ENCODE results near the gene OR5K4.

The OR5K4 gene

DNA sequence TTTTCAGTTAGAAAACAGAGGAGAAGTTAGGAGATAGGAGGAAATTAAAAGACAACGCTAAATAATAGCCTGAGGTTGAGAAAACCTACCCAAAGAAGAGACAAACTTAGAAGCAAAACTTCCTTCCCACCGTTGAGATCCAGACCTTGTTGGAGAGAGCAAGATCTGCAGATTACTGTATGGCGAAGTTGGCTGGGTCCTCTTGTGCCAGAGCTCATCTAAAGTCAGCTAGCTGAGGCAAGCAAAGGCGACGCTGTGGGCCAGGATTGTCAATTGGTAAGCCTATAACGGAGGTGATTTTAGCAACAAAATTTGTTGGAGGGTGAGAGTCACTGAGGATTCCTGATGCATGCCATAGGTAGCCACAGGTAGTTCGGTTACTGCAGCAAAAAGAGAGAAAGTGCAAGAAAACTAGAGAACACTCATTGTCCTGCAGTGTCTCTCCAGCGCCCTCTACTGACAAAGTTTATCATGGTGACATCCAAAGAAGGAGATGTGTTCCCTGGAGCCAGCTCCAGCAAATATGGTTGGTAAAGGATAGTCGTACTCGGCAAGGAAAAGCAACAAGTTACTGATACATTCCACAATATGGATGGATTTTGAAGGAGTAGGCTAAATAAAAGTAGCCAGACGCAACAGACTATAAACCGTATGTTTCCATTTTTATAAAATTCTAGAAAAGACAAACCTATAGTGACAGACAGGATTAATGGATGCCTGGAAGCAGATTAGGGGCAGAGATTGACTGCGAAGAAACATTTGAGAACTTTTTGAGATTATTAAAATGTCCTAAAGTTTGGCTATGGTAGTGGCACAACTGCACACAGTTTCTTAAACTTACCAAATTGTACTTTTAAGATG, 9.8 kb upstream of the OR5K4 start:
- no peak overlapping the region for H3K4me3 ChIP-seq (ENCODE audit: low read depth, low read length)

DNA sequence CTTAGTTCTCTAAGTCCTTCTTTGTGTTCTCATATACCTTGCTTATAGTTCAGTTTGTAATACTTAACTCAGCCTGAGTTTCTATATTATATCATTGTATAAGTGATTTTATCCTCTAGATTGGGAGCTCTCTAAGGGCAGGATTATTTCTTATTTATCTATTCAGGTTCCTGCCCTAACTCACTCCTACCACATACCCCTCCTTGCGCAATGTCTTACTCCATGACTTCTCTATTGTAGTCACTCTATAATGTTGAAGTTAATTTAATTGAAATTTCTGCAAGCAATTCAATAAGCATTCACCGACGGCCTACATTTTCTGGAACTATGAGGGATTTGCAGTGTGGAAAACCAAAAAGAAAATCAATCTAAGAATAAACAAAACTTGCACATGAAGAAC, 3.6 kb upstream of the OR5K4 start:
- no peak overlapping the region for H3K4me3 ChIP-seq (ENCODE audit: low read depth, low read length)
- TF ChIP-seq, protein P1, sequence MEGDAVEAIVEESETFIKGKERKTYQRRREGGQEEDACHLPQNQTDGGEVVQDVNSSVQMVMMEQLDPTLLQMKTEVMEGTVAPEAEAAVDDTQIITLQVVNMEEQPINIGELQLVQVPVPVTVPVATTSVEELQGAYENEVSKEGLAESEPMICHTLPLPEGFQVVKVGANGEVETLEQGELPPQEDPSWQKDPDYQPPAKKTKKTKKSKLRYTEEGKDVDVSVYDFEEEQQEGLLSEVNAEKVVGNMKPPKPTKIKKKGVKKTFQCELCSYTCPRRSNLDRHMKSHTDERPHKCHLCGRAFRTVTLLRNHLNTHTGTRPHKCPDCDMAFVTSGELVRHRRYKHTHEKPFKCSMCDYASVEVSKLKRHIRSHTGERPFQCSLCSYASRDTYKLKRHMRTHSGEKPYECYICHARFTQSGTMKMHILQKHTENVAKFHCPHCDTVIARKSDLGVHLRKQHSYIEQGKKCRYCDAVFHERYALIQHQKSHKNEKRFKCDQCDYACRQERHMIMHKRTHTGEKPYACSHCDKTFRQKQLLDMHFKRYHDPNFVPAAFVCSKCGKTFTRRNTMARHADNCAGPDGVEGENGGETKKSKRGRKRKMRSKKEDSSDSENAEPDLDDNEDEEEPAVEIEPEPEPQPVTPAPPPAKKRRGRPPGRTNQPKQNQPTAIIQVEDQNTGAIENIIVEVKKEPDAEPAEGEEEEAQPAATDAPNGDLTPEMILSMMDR (IDR thresholded peaks at IDR 0.05; ENCODE audit: borderline replicate concordance, insufficient read depth, low read depth, low read length): no peak

More for the DNA sequence above, 9.8 kb upstream of the OR5K4 start:
- TF ChIP-seq, protein P1 (IDR thresholded peaks at IDR 0.05; ENCODE audit: borderline replicate concordance, insufficient read depth, low read depth, low read length): peak; percentile 84

DNA sequence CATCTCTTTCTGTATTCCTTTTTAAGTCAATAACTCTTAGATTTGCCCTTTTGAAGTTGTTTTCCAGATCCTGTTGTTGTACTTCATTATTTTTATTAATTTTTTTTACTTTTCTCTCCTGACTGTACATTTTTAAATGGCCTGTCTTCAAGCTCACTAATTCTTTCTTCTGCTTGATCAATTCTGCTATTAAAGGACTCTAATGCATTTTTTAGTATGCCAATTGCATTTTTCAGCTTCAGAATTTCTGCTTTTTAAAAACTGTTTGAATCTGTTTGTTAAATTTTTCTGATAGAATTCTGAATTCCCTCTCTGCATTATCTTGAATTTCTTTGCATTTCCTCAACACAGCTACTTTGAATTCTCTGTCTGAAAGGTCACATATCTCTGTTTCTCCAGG, 5.6 kb downstream of the OR5K4 start:
- TF ChIP-seq, protein P1 (IDR thresholded peaks at IDR 0.05; ENCODE audit: borderline replicate concordance, insufficient read depth, low read depth, low read length): no peak
- H3K4me3 ChIP-seq (ENCODE audit: low read depth, low read length): no peak overlapping the region

DNA sequence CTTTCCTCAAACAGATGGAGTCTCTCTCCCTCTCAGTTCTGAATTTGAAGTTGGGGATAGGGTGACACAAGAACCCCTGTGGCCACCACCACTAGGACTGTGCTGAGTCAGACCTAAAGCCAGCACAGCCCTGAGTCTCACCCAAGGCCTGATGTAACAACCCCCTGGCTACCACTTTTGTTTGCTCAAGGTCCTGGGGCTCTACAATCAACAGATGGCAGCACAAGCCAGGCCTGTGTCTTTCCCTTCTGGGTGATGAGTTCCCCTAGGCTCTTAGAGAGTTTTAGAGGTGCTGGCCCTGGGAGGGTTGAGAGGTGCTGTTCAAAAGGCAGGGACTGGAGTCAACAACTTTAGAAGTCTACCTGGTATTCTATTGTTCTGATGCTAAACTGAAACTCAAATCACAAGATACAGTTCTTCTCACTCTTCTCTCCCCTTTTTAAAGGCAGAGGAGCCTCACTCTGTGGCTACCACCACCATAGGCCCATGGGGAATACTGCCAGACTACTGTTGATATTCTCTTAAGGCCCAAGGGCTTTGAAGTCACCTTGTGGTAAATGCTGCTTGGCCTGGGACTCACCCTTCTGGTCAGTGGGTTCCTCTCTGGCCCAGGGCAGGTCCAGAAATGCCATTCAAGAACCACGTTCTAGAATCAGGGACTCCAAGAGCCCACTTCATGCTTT, 6.5 kb downstream of the OR5K4 start:
- no peak overlapping the region for H3K4me3 ChIP-seq (ENCODE audit: low read depth, low read length)
- TF ChIP-seq, protein P1 (IDR thresholded peaks at IDR 0.05; ENCODE audit: borderline replicate concordance, insufficient read depth, low read depth, low read length): peak; percentile 40; the same call in 1 of the 2 replicates

DNA sequence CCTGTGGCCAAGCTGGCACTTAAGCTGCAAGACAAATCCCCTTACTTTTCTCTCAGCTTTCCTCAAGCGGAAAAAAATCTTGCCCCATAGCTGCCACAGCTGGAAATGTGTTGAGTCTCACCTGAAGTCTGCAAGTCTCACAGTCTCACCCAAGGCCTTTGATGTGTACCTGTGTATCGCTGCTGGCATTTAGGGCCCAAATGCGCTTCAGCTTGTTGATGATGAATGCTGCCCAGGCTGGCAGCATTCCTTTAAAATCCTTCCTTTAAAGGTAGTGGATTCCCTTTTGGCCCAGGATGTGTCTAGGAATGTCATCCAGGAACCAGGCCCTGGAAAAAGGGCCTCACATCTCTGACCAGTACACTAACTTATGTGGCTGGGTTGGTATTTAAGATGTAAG, 7.0 kb downstream of the OR5K4 start:
- TF ChIP-seq, protein P1 (IDR thresholded peaks at IDR 0.05; ENCODE audit: borderline replicate concordance, insufficient read depth, low read depth, low read length): no peak
- no peak overlapping the region for H3K4me3 ChIP-seq (ENCODE audit: low read depth, low read length)

DNA sequence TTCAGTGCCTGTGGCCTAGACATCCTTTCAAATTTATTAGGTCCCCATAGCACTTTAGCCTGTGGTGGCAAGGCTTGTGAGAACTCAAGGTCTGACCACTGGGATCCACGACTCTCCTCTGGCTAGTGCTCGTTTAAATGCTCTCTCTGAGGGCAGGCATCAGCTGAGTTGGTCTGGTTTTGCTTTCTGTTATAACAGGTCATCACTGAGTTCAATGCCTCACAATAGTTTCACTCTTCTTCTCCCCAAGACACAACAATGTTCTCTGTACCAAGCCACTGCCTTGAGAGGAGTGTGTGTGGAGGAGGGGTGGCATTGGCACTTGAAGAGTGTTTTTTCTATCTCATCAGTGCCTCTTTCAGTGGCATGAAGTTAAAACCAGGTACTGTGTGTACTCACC, 7.6 kb downstream of the OR5K4 start:
- H3K4me3 ChIP-seq (ENCODE audit: low read depth, low read length): no peak overlapping the region
- TF ChIP-seq, protein P1 (IDR thresholded peaks at IDR 0.05; ENCODE audit: borderline replicate concordance, insufficient read depth, low read depth, low read length): no peak
